ENCODE data around the gene SMG6. TPM values are rescaled to one million over a fixed set of nuclear protein-coding genes. Genes with fewer than 3 reads are reported as not detected.

SMG6 gene
- total and polyA plus RNA-seq, 2 of the 13 experiments (the other 11 are each of a cell fraction or from before 2014, with no cell fraction given), result 4.6 to 14.6 TPM

- Histone ChIP-seq H3K4me2 (ENCODE audit: low read depth, low read length) (no peak overlapping the region), H3K9me3 (ENCODE audit: low read length) (no peaks in the 10 kb centered on the region), H3K27ac (ENCODE audit: extremely low read length, insufficient read depth, low read length) (no peak overlapping the region), H3K4me3 (replicated peaks in 1 of 3; ENCODE audit: insufficient read depth in 1 of 3, low read depth in 2 of 3, low read length in 3 of 3) (no peak overlapping the region), H4K20me1 (ENCODE audit: insufficient read depth, low read length) (no peaks in the 10 kb centered on the region), H3K4me1 (ENCODE audit: insufficient read depth, low read length) (no peaks in the 10 kb centered on the region), H3K27me3 (ENCODE audit: control insufficient read depth in 1 of 2, insufficient read depth in 2 of 2, low read length in 2 of 2) (no peaks in the 10 kb centered on the region), H2AFZ (ENCODE audit: low read length) (no peak overlapping the region), H3K36me3 (replicated peaks in 1 of 2; ENCODE audit: control insufficient read depth in 1 of 2, insufficient read depth in 2 of 2, low read length in 2 of 2) (peaks cover 16 to 41% of the 10 kb centered on the region in 2 experiments; a peak in 4 of 5 replicates), H3K79me2 (ENCODE audit: insufficient read depth, low read length) (no peaks in the 10 kb centered on the region), H3K9ac (ENCODE audit: insufficient read depth, low read depth, low read length) (no peak overlapping the region)
- no peak for FAIRE-seq
- TF ChIP-seq PITX1 (CRISPR knock-in tag; IDR thresholded peaks at IDR 0.05) (no peak), TFDP2 (CRISPR knock-in tag; IDR thresholded peaks at IDR 0.05) (no peak), MEIS2 (CRISPR knock-in tag; IDR thresholded peaks at IDR 0.05) (no peak)
- intact Hi-C loops (cut with micrococcal nuclease; ENCODE audit: unreplicated experiment) (no loop called here), in situ Hi-C loops (cut with HindIII; ENCODE audit: extremely low pct_ligation_motif_present, low pct_unique_long_range_greater_than_20kb) (no loop called here)
- 98% methylated on average over 16 of the region's 17 CpGs for WGBS (ENCODE audit: low lambda C conversion rate)
- no peak for DNase-seq (ENCODE audit: low spot score)
- CTCF ChIA-PET (ENCODE audit: low intra/inter-chr PET ratio, low total read pairs), result no interaction called here
- BruUV-seq (replicated peaks), result no TSS peak
- POLR2A ChIA-PET, result no interaction called here
- ATAC-seq, result no peak
Observed at GRCh38 chr17:2076087-2076984, 227.2 kb downstream of the SMG6 start.

DNA sequence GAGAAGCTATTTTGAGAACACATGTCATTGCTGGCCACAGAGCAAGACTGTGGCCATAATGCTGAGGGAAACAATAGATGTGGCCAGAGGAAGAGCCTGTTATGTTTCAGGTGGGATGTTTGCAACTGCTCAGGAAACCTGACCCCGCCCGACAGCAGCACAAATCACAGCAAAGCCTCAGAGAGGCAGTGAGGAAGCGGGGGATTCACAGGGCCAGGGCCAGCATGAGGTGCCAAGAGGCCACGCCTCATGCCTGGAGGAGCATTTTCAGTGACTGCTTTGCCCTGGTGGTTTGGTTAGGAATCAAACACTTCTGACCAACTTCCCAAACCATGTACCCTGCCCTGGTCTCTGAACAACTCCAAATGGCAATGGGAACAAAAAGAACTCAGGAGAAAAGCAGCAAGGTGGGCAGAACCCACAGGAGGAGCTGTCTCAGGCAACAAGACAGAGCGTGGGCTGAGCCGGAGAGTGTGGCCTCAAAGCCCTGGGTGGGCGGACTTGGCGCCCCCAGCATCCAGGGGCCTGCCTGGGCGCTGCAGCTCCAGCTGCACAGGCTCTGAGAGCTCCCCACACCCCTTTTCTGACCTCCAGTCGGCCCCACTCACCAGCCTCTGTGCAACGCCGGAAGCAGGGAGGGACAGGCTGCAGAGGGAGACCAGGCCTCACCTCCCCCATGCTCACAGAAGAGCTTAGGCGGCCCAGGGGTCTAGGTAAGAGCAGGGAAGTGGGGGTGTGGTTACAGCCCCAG, 228.1 kb downstream of the SMG6 start:
- no peak overlapping the region for H3K9ac ChIP-seq (ENCODE audit: insufficient read depth, low read depth, low read length)
- H3K27me3 ChIP-seq (ENCODE audit: control insufficient read depth in 1 of 2, insufficient read depth in 2 of 2, low read length in 2 of 2), result no peaks in the 10 kb centered on the region
- H2AFZ ChIP-seq (ENCODE audit: low read length), result no peak overlapping the region
- ATAC-seq, result no peak
- H3K36me3 ChIP-seq (replicated peaks in 1 of 2; ENCODE audit: control insufficient read depth in 1 of 2, insufficient read depth in 2 of 2, low read length in 2 of 2), result peaks cover 14 to 34% of the 10 kb centered on the region in 2 experiments; a peak in 4 of 5 replicates
- WGBS (ENCODE audit: low lambda C conversion rate), result 92% methylated on average over 13 of the region's 13 CpGs
- DNase-seq (ENCODE audit: low spot score), result no peak
- no peak overlapping the region for H3K4me2 ChIP-seq (ENCODE audit: low read depth, low read length)
- no TSS peak for BruUV-seq (replicated peaks)
- intact Hi-C loops (cut with micrococcal nuclease; ENCODE audit: unreplicated experiment) (no loop called here), in situ Hi-C loops (cut with HindIII; ENCODE audit: extremely low pct_ligation_motif_present, low pct_unique_long_range_greater_than_20kb) (no loop called here)
- H3K9me3 ChIP-seq (ENCODE audit: low read length), result no peaks in the 10 kb centered on the region
- no peak overlapping the region for H3K4me3 ChIP-seq (replicated peaks in 1 of 3; ENCODE audit: insufficient read depth in 1 of 3, low read depth in 2 of 3, low read length in 3 of 3)
- no peak overlapping the region for H3K27ac ChIP-seq (ENCODE audit: extremely low read length, insufficient read depth, low read length)
- ChIA-PET CTCF (ENCODE audit: low intra/inter-chr PET ratio, low total read pairs) (no interaction called here), POLR2A (no interaction called here)
- no peaks in the 10 kb centered on the region for H4K20me1 ChIP-seq (ENCODE audit: insufficient read depth, low read length)
- no peak for FAIRE-seq
- no peaks in the 10 kb centered on the region for H3K79me2 ChIP-seq (ENCODE audit: insufficient read depth, low read length)
- H3K4me1 ChIP-seq (ENCODE audit: insufficient read depth, low read length), result no peaks in the 10 kb centered on the region
- no peak for TF ChIP-seq ARHGAP35 (CRISPR knock-in tag; IDR thresholded peaks at IDR 0.05; ENCODE audit: borderline replicate concordance)
- no peak for TF ChIP-seq SNAPC4 (CRISPR knock-in tag; IDR thresholded peaks at IDR 0.05)
- no peak for TF ChIP-seq HES4 (CRISPR knock-in tag; IDR thresholded peaks at IDR 0.05; ENCODE audit: borderline replicate concordance)
- no peak for TF ChIP-seq ZNF460 (CRISPR knock-in tag; IDR thresholded peaks at IDR 0.05; ENCODE audit: borderline replicate concordance)

Data from HepG2 (cell line).